SU-DHL-6 (cell line): Measurements from ENCODE around the gene UNG.

Experiments used
- H2AFZ ChIP-seq: fragments of 200-600 bp; sonication (generic); 2 replicates; pipeline ENCODE4 v1.6.1; 2014; ENCODE audit warnings: low read depth, mild to moderate bottlenecking, moderate library complexity, mixed read lengths, antibody characterized with exemption, low read length; ENCODE audit not compliant: severe bottlenecking
- H3F3A ChIP-seq: fragments of 200-600 bp; shearing (Covaris generic); 2 replicates; pipeline ENCODE4 v1.6.0; 2016; ENCODE audit warnings: antibody characterized with exemption, mild to moderate bottlenecking; ENCODE audit not compliant: insufficient read depth
- H3K27ac ChIP-seq: fragments of 200-600 bp; sonication (generic); 2 replicates; pipeline ENCODE4 v1.5.1; 2016; ENCODE audit warnings: low read depth, mild to moderate bottlenecking, low read length, moderate library complexity, mixed read lengths
- H3K27me3 ChIP-seq: fragments of 200-600 bp; sonication (generic), shearing (Covaris generic); 2 replicates; pipeline ENCODE4 v1.6.0; 2014; ENCODE audit warnings: mild to moderate bottlenecking, low read length
- H3K36me3 ChIP-seq: fragments of 200-600 bp; sonication (generic); 2 replicates; pipeline ENCODE4 v1.6.1; 2014; ENCODE audit warnings: mild to moderate bottlenecking, low read length, mixed read lengths
- H3K4me2 ChIP-seq: fragments of 300-600, 200-600 bp; shearing (Covaris generic), sonication (generic); 2 replicates; pipeline ENCODE4 v1.6.0; 2014; ENCODE audit warnings: low read length, low read depth, mild to moderate bottlenecking; ENCODE audit not compliant: poor library complexity, severe bottlenecking
- H3K4me3 ChIP-seq: fragments of 200-600 bp; sonication (generic); 2 replicates; pipeline ENCODE4 v1.5.1; 2014; ENCODE audit warnings: antibody characterized with exemption, low read length, mild to moderate bottlenecking, mixed read lengths; ENCODE audit not compliant: insufficient read depth, poor library complexity, severe bottlenecking
- H3K79me2 ChIP-seq: fragments of 200-600 bp; sonication (generic); 2 replicates; pipeline ENCODE4 v1.6.1; 2014; ENCODE audit warnings: mild to moderate bottlenecking, low read length, moderate library complexity; ENCODE audit not compliant: insufficient read depth
- H3K9ac ChIP-seq: fragments of 200-600 bp; sonication (generic); 2 replicates; pipeline ENCODE4 v1.7.0; 2014; ENCODE audit warnings: mild to moderate bottlenecking, low read length
- H3K9me2 ChIP-seq: fragments of 200-600 bp; sonication (generic); replicated peaks from 2 replicates; pipeline ENCODE4 v1.6.1; 2014; ENCODE audit warnings: low read length; ENCODE audit not compliant: insufficient read depth
- H3K9me3 ChIP-seq: fragments of 200-600 bp; sonication (generic); 2 replicates; pipeline ENCODE4 v1.6.1; 2014; ENCODE audit warnings: low read length, mixed read lengths; ENCODE audit not compliant: insufficient read depth
- H4K20me1 ChIP-seq: fragments of 200-600 bp; sonication (generic); 2 replicates; pipeline ENCODE4 v1.6.1; 2014; ENCODE audit warnings: low read depth, mild to moderate bottlenecking, antibody characterized with exemption, low read length, moderate library complexity, mixed read lengths
- CTCF ChIP-seq: fragments of 200-600 bp; sonication (generic); IDR thresholded peaks from one replicate; pipeline ENCODE4 v1.5.1; 2017; ENCODE audit warnings: antibody characterized with exemption, mild to moderate bottlenecking, low read length, moderate library complexity; ENCODE audit not compliant: insufficient read depth, poor library complexity, severe bottlenecking
- EZH2phosphoT487 ChIP-seq: fragments of 200-600 bp; sonication (generic), shearing (Covaris generic); conservative IDR thresholded peaks from 2 replicates; pipeline ENCODE4 v1.6.1; 2018; ENCODE audit warnings: mild to moderate bottlenecking, antibody characterized with exemption, low read length, moderate library complexity, mixed read lengths

UNG gene

GRCh38 chr12:109156036-109156435 is 58.6 kb downstream of the UNG start:
- TF ChIP-seq EZH2phosphoT487 = no peak
- no peak for TF ChIP-seq CTCF
- Histone ChIP-seq H3K36me3 (no peaks in the 10 kb centered on the region), H4K20me1 (no peaks in the 10 kb centered on the region), H2AFZ (no peak overlapping the region), H3F3A (0 out of 2 replicates have a peak, but pooled peaks cover 8% of the 10 kb centered on the region), H3K79me2 (no peaks in the 10 kb centered on the region), H3K4me3 (no peak overlapping the region), H3K27ac (no peak overlapping the region), H3K9ac (peak overlapping the region; percentile 72), H3K27me3 (no peaks in the 10 kb centered on the region), H3K9me2 (no peaks in the 10 kb centered on the region), H3K9me3 (no peaks in the 10 kb centered on the region), H3K4me2 (peak overlapping the region; percentile 82)

GRCh38 chr12:109156586-109156985 is 59.2 kb downstream of the UNG start:
- TF ChIP-seq EZH2phosphoT487 = no peak
- TF ChIP-seq CTCF = no peak
- no peak overlapping the region for H3K9ac ChIP-seq
- no peak overlapping the region for H3K27ac ChIP-seq
- H3K9me3 ChIP-seq = no peaks in the 10 kb centered on the region
- H2AFZ ChIP-seq = no peak overlapping the region
- H3K4me2 ChIP-seq = no peak overlapping the region
- no peaks in the 10 kb centered on the region for H3K27me3 ChIP-seq
- H3K9me2 ChIP-seq = no peaks in the 10 kb centered on the region
- H4K20me1 ChIP-seq = no peaks in the 10 kb centered on the region
- no peaks in the 10 kb centered on the region for H3K79me2 ChIP-seq
- no peaks in the 10 kb centered on the region for H3K36me3 ChIP-seq
- 0 out of 2 replicates have a peak, but pooled peaks cover 8% of the 10 kb centered on the region for H3F3A ChIP-seq
- no peak overlapping the region for H3K4me3 ChIP-seq

- Histone ChIP-seq H3K9me2 (no peaks in the 10 kb centered on the region), H3K79me2 (no peaks in the 10 kb centered on the region), H3K27ac (no peak overlapping the region), H3K9ac (no peak overlapping the region), H3K9me3 (no peaks in the 10 kb centered on the region), H3K4me3 (no peak overlapping the region), H4K20me1 (no peaks in the 10 kb centered on the region), H3K27me3 (no peaks in the 10 kb centered on the region), H2AFZ (no peak overlapping the region), H3F3A (0 out of 2 replicates have a peak, but pooled peaks cover 8% of the 10 kb centered on the region), H3K36me3 (no peaks in the 10 kb centered on the region), H3K4me2 (peak overlapping the region; percentile 22)
- TF ChIP-seq CTCF = no peak
- TF ChIP-seq EZH2phosphoT487 = no peak
Measured at GRCh38 chr12:109157986-109158385, 60.6 kb downstream of the UNG start.
